Endothelial cell of umbilical vein (primary cell): ENCODE data around the gene CEP250. TPM values are rescaled to one million over a fixed set of nuclear protein-coding genes. Genes with fewer than 3 reads are reported as not detected.

Experiments used
- BruUV-seq: library from RNA; stranded (reverse); fragments of 400-500 nt; replicated peaks from 2 replicates; lab custom pipeline; 2021; lab: Mats Ljungman, UMichigan
- CTCF ChIA-PET: fragments of 300-600, 350-600 bp; sonication (Branson Sonifier 250); formaldehyde crosslinking; loops from one replicate; lab custom pipeline; 2021; ENCODE audit warnings: antibody characterized with exemption, inconsistent platforms; lab: Charles Lee
- POLR2A ChIA-PET: fragments of 300-600, 350-600 bp; sonication (Branson Sonifier 250); formaldehyde crosslinking; loops from one replicate; lab custom pipeline; 2021; ENCODE audit warnings: antibody characterized with exemption, inconsistent platforms; lab: Charles Lee
- DNase-seq: peaks from one replicate; pipeline ENCODE4 v3.0.0-alpha.2; 2011; ENCODE audit warnings: low read depth, low spot score
- FAIRE-seq: peaks from 2 replicates; lab custom pipeline; 2011; peaks lifted over from hg19 to GRCh38; lab: Jason Lieb, UNC
- H2AFZ ChIP-seq: 2 replicates; pipeline ENCODE4 v1.6.0; 2012; ENCODE audit warnings: low read depth, low read length, control low read depth, inconsistent platforms
- H3K27ac ChIP-seq: 2 replicates; pipeline ENCODE4 v1.5.1; 2011; ENCODE audit warnings: low read depth, mild to moderate bottlenecking, control low read depth, low read length, moderate library complexity; ENCODE audit not compliant: insufficient read depth
- H3K27me3 ChIP-seq, 2 experiments: 2 replicates each; pipeline versions ENCODE4 v1.6.0 to v1.6.1; 2011; ENCODE audit warnings: low read length in 2 of 2, mixed read lengths in 1 of 2; ENCODE audit not compliant: control insufficient read depth in 2 of 2, insufficient read depth in 2 of 2
- H3K36me3 ChIP-seq, 2 experiments: 2 replicates in 1 of 2; 3 replicates in 1 of 2; pipeline ENCODE4 v1.5.1; 2011; ENCODE audit warnings: low read length in 2 of 2, mild to moderate bottlenecking in 1 of 2, moderate library complexity in 1 of 2; ENCODE audit not compliant: control insufficient read depth in 2 of 2, insufficient read depth in 2 of 2; ENCODE audit errors: extremely low read depth in 1 of 2
- H3K4me1 ChIP-seq: 3 replicates; pipeline ENCODE4 v1.5.1; 2011; ENCODE audit warnings: mild to moderate bottlenecking, low read length; ENCODE audit not compliant: control insufficient read depth, insufficient read depth; ENCODE audit errors: extremely low read depth
- H3K4me2 ChIP-seq: 2 replicates; pipeline ENCODE4 v1.6.1; 2011; ENCODE audit warnings: low read length, control low read depth, mixed read lengths; ENCODE audit not compliant: insufficient read depth
- H3K4me3 ChIP-seq, 3 experiments: fragments of 200-600 bp in 1 of 3; sonication (generic), shearing (Covaris generic) in 1 of 3; replicated peaks in 1 of 3; 2 replicates each; pipeline ENCODE4 v1.5.1; 2011 to 2016; ENCODE audit warnings: control low read depth in 3 of 3, low read length in 3 of 3, mild to moderate bottlenecking in 2 of 3, inconsistent platforms in 1 of 3, low read depth in 1 of 3, moderate library complexity in 1 of 3; ENCODE audit not compliant: insufficient read depth in 1 of 3
- H3K79me2 ChIP-seq: 2 replicates; pipeline ENCODE4 v1.6.0; 2012; ENCODE audit warnings: low read length, inconsistent platforms; ENCODE audit not compliant: control insufficient read depth, insufficient read depth
- H3K9ac ChIP-seq: replicated peaks from 2 replicates; pipeline ENCODE3; 2011; ENCODE audit warnings: low read length, control low read depth; ENCODE audit not compliant: insufficient read depth; ENCODE audit errors: extremely low read depth
- H3K9me1 ChIP-seq: replicated peaks from 3 replicates; pipeline ENCODE4 v1.6.0; 2011; ENCODE audit warnings: mild to moderate bottlenecking, low read length; ENCODE audit not compliant: control insufficient read depth, insufficient read depth; ENCODE audit errors: extremely low read depth
- H3K9me3 ChIP-seq: replicated peaks from 2 replicates; pipeline ENCODE4 v1.5.1; 2012; ENCODE audit warnings: low read length, inconsistent platforms; ENCODE audit not compliant: control insufficient read depth, insufficient read depth
- H4K20me1 ChIP-seq: replicated peaks from 2 replicates; pipeline ENCODE3; 2011; ENCODE audit warnings: mild to moderate bottlenecking, low read length; ENCODE audit not compliant: control insufficient read depth, insufficient read depth; ENCODE audit errors: extremely low read depth
- EZH2 ChIP-seq: IDR thresholded peaks from 2 replicates; pipeline ENCODE4 v1.6.1; 2012; ENCODE audit warnings: borderline replicate concordance, low read depth, mild to moderate bottlenecking, moderate library complexity, low read length, inconsistent platforms; ENCODE audit not compliant: severe bottlenecking
- FOS ChIP-seq: IDR thresholded peaks from 2 replicates; pipeline ENCODE4 v1.6.1; 2011; ENCODE audit warnings: mild to moderate bottlenecking, low read length, moderate library complexity, borderline replicate concordance; ENCODE audit not compliant: insufficient read depth
- GATA2 ChIP-seq: IDR thresholded peaks from 2 replicates; pipeline ENCODE4 v1.7.0; 2011; ENCODE audit warnings: low read depth, mild to moderate bottlenecking, moderate library complexity, mixed read lengths, low read length; ENCODE audit not compliant: insufficient read length, insufficient read depth
- JUN ChIP-seq: IDR thresholded peaks from 2 replicates; pipeline ENCODE4 v1.6.1; 2011; ENCODE audit warnings: borderline replicate concordance, low read depth; ENCODE audit not compliant: insufficient read length, insufficient read depth
- MAX ChIP-seq: IDR thresholded peaks from 2 replicates; pipeline ENCODE4 v1.6.1; 2011; ENCODE audit not compliant: insufficient read depth, insufficient read length
- MYC ChIP-seq: IDR thresholded peaks from one replicate; pipeline ENCODE4 v1.6.1; 2011; ENCODE audit warnings: mild to moderate bottlenecking, low read depth, low read length
- POLR2A ChIP-seq: IDR thresholded peaks from 2 replicates; pipeline ENCODE4 v1.6.1; 2012; ENCODE audit warnings: low read depth, mild to moderate bottlenecking, control low read depth, low read length
- POLR2AphosphoS5 ChIP-seq: IDR thresholded peaks from 2 replicates; pipeline ENCODE4 v1.6.1; 2012; ENCODE audit warnings: low read depth, mild to moderate bottlenecking, control low read depth, low read length, moderate library complexity; ENCODE audit not compliant: insufficient read depth
- dilution Hi-C: fragments of 300-500 bp; cut with MboI; formaldehyde crosslinking; loops from one replicate; pipeline ENCODE4 v1.15.0; 2019; ENCODE audit warnings: low sequenced_read_pairs; ENCODE audit not compliant: extremely low pct_ligation_motif_present
- intact Hi-C: fragments of 100-400 bp; cut with micrococcal nuclease; formaldehyde crosslinking; loops from one replicate; pipeline ENCODE4 v1.10.0; 2022
- polyA plus RNA-seq, 4 experiments: library from polyadenylated mRNA; depleted of rRNA in 3 of 4; stranded (reverse) in 3 of 4; unstranded in 1 of 4; fragments of >200 nt; gene quantifications; 2 replicates each; pipeline versions ENCODE4 v1.2.1 to v1.2.3, GENCODE V29; 2011 to 2012; ENCODE audit warnings: missing spikeins in 1 of 4
- total RNA-seq: library from RNA; stranded (reverse); gene quantifications from 2 replicates; pipeline ENCODE4 v1.2.3, GENCODE V29; 2021
- TF ChIP-seq, protein P1 (sequence below), 2 donors: IDR thresholded peaks; 1 replicate in 1 of 2; 2 replicates in 1 of 2; pipeline ENCODE4 v1.5.1; 2011; ENCODE audit warnings: low read length in 2 of 2, mild to moderate bottlenecking in 2 of 2, moderate library complexity in 2 of 2, control low read depth in 1 of 2, inconsistent platforms in 1 of 2, low read depth in 1 of 2; ENCODE audit not compliant: insufficient read depth in 1 of 2; ENCODE audit errors: extremely low read depth in 1 of 2

The CEP250 gene
- total and polyA plus RNA-seq, 2 donors (not counting 3 experiments of a cell fraction or from before 2014, with no cell fraction given), result 5.3 to 58.9 TPM

- FAIRE-seq, result no peak
Observed at GRCh38 chr20:35465976-35466375, 10.6 kb downstream of the CEP250 start.

More at GRCh38 chr20:35465976-35466375, 10.6 kb downstream of the CEP250 start:
- H3K9me3 ChIP-seq, result no peaks in the 10 kb centered on the region
- peaks cover 4 to 10% of the 10 kb centered on the region in 2 experiments for H3K36me3 ChIP-seq
- no peaks in the 10 kb centered on the region for H3K9me1 ChIP-seq
- no peak overlapping the region for H3K9ac ChIP-seq
- H4K20me1 ChIP-seq, result no peaks in the 10 kb centered on the region
- no peak for DNase-seq
- no peak overlapping the region for H2AFZ ChIP-seq
- TF ChIP-seq GATA2 (no peak), MYC (no peak), POLR2A (no peak), MAX (no peak), FOS (no peak), POLR2AphosphoS5 (no peak), JUN (no peak), EZH2 (no peak)
- TF ChIP-seq, protein P1, sequence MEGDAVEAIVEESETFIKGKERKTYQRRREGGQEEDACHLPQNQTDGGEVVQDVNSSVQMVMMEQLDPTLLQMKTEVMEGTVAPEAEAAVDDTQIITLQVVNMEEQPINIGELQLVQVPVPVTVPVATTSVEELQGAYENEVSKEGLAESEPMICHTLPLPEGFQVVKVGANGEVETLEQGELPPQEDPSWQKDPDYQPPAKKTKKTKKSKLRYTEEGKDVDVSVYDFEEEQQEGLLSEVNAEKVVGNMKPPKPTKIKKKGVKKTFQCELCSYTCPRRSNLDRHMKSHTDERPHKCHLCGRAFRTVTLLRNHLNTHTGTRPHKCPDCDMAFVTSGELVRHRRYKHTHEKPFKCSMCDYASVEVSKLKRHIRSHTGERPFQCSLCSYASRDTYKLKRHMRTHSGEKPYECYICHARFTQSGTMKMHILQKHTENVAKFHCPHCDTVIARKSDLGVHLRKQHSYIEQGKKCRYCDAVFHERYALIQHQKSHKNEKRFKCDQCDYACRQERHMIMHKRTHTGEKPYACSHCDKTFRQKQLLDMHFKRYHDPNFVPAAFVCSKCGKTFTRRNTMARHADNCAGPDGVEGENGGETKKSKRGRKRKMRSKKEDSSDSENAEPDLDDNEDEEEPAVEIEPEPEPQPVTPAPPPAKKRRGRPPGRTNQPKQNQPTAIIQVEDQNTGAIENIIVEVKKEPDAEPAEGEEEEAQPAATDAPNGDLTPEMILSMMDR (IDR thresholded peaks at IDR 0.05; ENCODE audit: extremely low read depth in 1 of 2, insufficient read depth in 1 of 2, low read depth in 1 of 2, low read length in 2 of 2), result no peak
- H3K4me2 ChIP-seq, result no peak overlapping the region
- BruUV-seq, result no TSS peak
- no peak overlapping the region for H3K4me3 ChIP-seq
- POLR2A ChIA-PET, result interaction anchor here (0.5 kb wide), 1 partner anchor 19 kb away, joined by 7 read pairs; no protein-coding TSS in a partner anchor
- peaks cover 27% of the 10 kb centered on the region for H3K4me1 ChIP-seq
- dilution Hi-C loops, result no loop called here
- no peak overlapping the region for H3K27ac ChIP-seq
- H3K79me2 ChIP-seq, result no peaks in the 10 kb centered on the region
- CTCF ChIA-PET, result interaction anchor here (0.8 to 1.4 kb wide), 4 partner anchors 11 to 39 kb away, joined by 3 to 5 read pairs (median 3); partner anchors contain the start of gene CEP250
- intact Hi-C loops, result no loop called here
- H3K27me3 ChIP-seq, result no peaks in the 10 kb centered on the region
